Measurements from ENCODE around the gene PROCA1. TPM values are rescaled to one million over a fixed set of nuclear protein-coding genes. Genes with fewer than 3 reads are reported as not detected.
"Not testable (repeated sequence)": the region's sequence is repeated elsewhere in the genome, so short reads cannot be mapped to it uniquely, and the experiment has no call there.

Gene PROCA1
- total and polyA plus RNA-seq, 2 of the 13 experiments (the other 11 are each of a cell fraction or from before 2014, with no cell fraction given), result 0.73 to 1.5 TPM

GRCh38 chr17:28737316-28737715, 25.6 kb upstream of the PROCA1 start:
- Histone ChIP-seq H3K27ac (ENCODE audit: extremely low read length, insufficient read depth, low read length) (no peak overlapping the region), H3K79me2 (ENCODE audit: insufficient read depth, low read length) (no peaks in the 10 kb centered on the region), H2AFZ (ENCODE audit: low read length) (no peak overlapping the region), H4K20me1 (ENCODE audit: insufficient read depth, low read length) (no peaks in the 10 kb centered on the region), H3K9me3 (ENCODE audit: low read length) (no peaks in the 10 kb centered on the region), H3K4me1 (ENCODE audit: insufficient read depth, low read length) (peaks cover 12% of the 10 kb centered on the region), H3K36me3 (replicated peaks in 1 of 2; ENCODE audit: control insufficient read depth in 1 of 2, insufficient read depth in 2 of 2, low read length in 2 of 2) (peaks cover 2 to 11% of the 10 kb centered on the region in 2 experiments; a peak in 3 of 5 replicates), H3K9ac (ENCODE audit: insufficient read depth, low read depth, low read length) (no peak overlapping the region), H3K4me2 (ENCODE audit: low read depth, low read length) (no peak overlapping the region), H3K4me3 (replicated peaks in 1 of 3; ENCODE audit: insufficient read depth in 1 of 3, low read depth in 2 of 3, low read length in 3 of 3) (no peak overlapping the region), H3K27me3 (ENCODE audit: control insufficient read depth in 1 of 2, insufficient read depth in 2 of 2, low read length in 2 of 2) (no peaks in the 10 kb centered on the region)
- no TSS peak for BruUV-seq (replicated peaks)
- CTCF ChIA-PET (ENCODE audit: low intra/inter-chr PET ratio, low total read pairs), result no interaction called here
- 96% methylated on average over 8 of the region's 12 CpGs for WGBS (ENCODE audit: low lambda C conversion rate)
- POLR2A ChIA-PET, result no interaction called here
- in situ Hi-C loops (cut with HindIII; ENCODE audit: extremely low pct_ligation_motif_present, low pct_unique_long_range_greater_than_20kb), result loop anchor here (25.0 kb wide), 1 partner anchor 375 kb away; no protein-coding TSS in a partner anchor
- FAIRE-seq (no peak), ATAC-seq (no peak), DNase-seq (ENCODE audit: low spot score) (no peak)
- TF ChIP-seq ZBTB37 (CRISPR knock-in tag; IDR thresholded peaks at IDR 0.05) (no peak), TEAD2 (CRISPR knock-in tag; IDR thresholded peaks at IDR 0.05) (no peak), MLX (CRISPR knock-in tag; IDR thresholded peaks at IDR 0.05) (no peak), ZNF672 (CRISPR knock-in tag; IDR thresholded peaks at IDR 0.05) (no peak), CSRNP1 (CRISPR knock-in tag; IDR thresholded peaks at IDR 0.05) (no peak), NFIB (CRISPR knock-in tag; IDR thresholded peaks at IDR 0.05; ENCODE audit: borderline replicate concordance) (no peak), STAT5B (CRISPR knock-in tag; IDR thresholded peaks at IDR 0.05) (no peak), ZFP62 (CRISPR knock-in tag; IDR thresholded peaks at IDR 0.05) (no peak), HOXA3 (CRISPR knock-in tag; IDR thresholded peaks at IDR 0.05) (no peak), TOE1 (CRISPR knock-in tag; IDR thresholded peaks at IDR 0.05) (no peak), KLF9 (CRISPR knock-in tag; IDR thresholded peaks at IDR 0.05; ENCODE audit: low read depth) (no peak), ELF4 (CRISPR knock-in tag; IDR thresholded peaks at IDR 0.05; ENCODE audit: borderline replicate concordance) (no peak), ZBTB25 (CRISPR knock-in tag; IDR thresholded peaks at IDR 0.05) (no peak)
- intact Hi-C loops (cut with micrococcal nuclease; ENCODE audit: unreplicated experiment), result no loop called here

- H4K20me1 ChIP-seq (ENCODE audit: insufficient read depth, low read length); ATAC-seq; intact Hi-C loops (cut with micrococcal nuclease; ENCODE audit: unreplicated experiment); CTCF ChIA-PET (ENCODE audit: low intra/inter-chr PET ratio, low total read pairs); BruUV-seq (replicated peaks); H3K27me3 ChIP-seq (ENCODE audit: control insufficient read depth in 1 of 2, insufficient read depth in 2 of 2, low read length in 2 of 2); H3K79me2 ChIP-seq (ENCODE audit: insufficient read depth, low read length); H3K9ac ChIP-seq (ENCODE audit: insufficient read depth, low read depth, low read length); H3K4me2 ChIP-seq (ENCODE audit: low read depth, low read length); H2AFZ ChIP-seq (ENCODE audit: low read length); H3K9me3 ChIP-seq (ENCODE audit: low read length); H3K4me3 ChIP-seq (replicated peaks in 1 of 3; ENCODE audit: insufficient read depth in 1 of 3, low read depth in 2 of 3, low read length in 3 of 3); DNase-seq (ENCODE audit: low spot score); H3K27ac ChIP-seq (ENCODE audit: extremely low read length, insufficient read depth, low read length); FAIRE-seq; H3K4me1 ChIP-seq (ENCODE audit: insufficient read depth, low read length): not testable (repeated sequence)
- in situ Hi-C loops (cut with HindIII; ENCODE audit: extremely low pct_ligation_motif_present, low pct_unique_long_range_greater_than_20kb), result loop anchor here (25.0 kb wide), 1 partner anchor 376 kb away; no protein-coding TSS in a partner anchor
- POLR2A ChIA-PET, result interaction anchor here (1.5 kb wide), 1 partner anchor 9 kb away, joined by 5 read pairs; no protein-coding TSS in a partner anchor
- WGBS (ENCODE audit: low lambda C conversion rate), result 97% methylated on average over 7 of the region's 8 CpGs
- peaks cover 0 to 11% of the 10 kb centered on the region in 2 experiments; a peak in 2 of 5 replicates for H3K36me3 ChIP-seq (replicated peaks in 1 of 2; ENCODE audit: control insufficient read depth in 1 of 2, insufficient read depth in 2 of 2, low read length in 2 of 2)
Observed at GRCh38 chr17:28735913-28736769, 24.5 kb upstream of the PROCA1 start.

Data from HepG2 (cell line).